Spleen (tissue), 7 donors: ENCODE data around the gene ABHD12.

ENCODE experiments used
- POLR2A ChIP-seq, 3 donors: fragments of 450-650 bp; IDR thresholded peaks; one replicate each; pipeline ENCODE4 v1.5.1; 2017; ENCODE audit warnings: antibody characterized with exemption in 3 of 3, mild to moderate bottlenecking in 1 of 3
- POLR2AphosphoS5 ChIP-seq, 3 donors: sonication (generic); formaldehyde crosslinking; IDR thresholded peaks; one replicate each; pipeline ENCODE4 v1.5.1; 2017; ENCODE audit warnings: antibody characterized with exemption in 3 of 3
- TF ChIP-seq, protein P1 (sequence below), 11 experiments: fragments of 200-600 bp in 7 of 11; fragments of 450-650 bp in 4 of 11; sonication (generic) in 4 of 11; IDR thresholded peaks in 8 of 11; conservative IDR thresholded peaks in 3 of 11; 1 replicate in 7 of 11; 2 replicates in 4 of 11; pipeline versions ENCODE4 v1.4.0 to v1.8.0; 2016 to 2021; ENCODE audit warnings: antibody characterized with exemption in 11 of 11, inconsistent platforms in 4 of 11, mild to moderate bottlenecking in 1 of 11
- donor health status: DM: no; HTN: no; CAD: no; lungs with moderate emphysema.
- donor health status: DM: no; HTN: no; CAD: no.
- donor health status: DM: no; HTN: no; CAD: no.

DNA sequence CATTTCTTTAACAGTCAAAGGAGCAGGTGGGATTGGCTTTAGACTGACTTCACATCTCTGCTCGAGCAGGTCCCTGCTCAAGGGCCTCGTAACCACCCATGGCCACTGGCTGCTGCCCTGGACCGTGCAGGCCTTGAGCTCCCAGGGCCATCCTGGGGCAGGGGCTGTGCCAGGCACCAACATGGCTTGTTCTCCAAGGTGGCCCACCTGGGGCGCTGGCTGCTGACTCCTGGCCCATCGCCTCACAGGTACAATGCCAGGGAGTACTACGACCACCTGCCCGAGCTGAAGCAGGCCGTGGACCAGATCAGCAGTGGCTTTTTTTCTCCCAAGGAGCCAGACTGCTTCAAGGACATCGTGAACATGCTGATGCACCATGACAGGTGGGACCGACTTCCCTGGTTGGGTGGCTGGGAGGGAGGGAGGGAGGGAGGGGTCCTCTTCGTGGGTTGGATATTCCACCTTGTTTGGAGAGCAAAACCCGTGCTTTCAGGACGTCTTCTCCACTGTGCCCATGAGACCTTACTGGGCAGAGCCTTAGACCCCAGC, 96.7 kb downstream of the ABHD12 start:
- TF ChIP-seq, protein P1, sequence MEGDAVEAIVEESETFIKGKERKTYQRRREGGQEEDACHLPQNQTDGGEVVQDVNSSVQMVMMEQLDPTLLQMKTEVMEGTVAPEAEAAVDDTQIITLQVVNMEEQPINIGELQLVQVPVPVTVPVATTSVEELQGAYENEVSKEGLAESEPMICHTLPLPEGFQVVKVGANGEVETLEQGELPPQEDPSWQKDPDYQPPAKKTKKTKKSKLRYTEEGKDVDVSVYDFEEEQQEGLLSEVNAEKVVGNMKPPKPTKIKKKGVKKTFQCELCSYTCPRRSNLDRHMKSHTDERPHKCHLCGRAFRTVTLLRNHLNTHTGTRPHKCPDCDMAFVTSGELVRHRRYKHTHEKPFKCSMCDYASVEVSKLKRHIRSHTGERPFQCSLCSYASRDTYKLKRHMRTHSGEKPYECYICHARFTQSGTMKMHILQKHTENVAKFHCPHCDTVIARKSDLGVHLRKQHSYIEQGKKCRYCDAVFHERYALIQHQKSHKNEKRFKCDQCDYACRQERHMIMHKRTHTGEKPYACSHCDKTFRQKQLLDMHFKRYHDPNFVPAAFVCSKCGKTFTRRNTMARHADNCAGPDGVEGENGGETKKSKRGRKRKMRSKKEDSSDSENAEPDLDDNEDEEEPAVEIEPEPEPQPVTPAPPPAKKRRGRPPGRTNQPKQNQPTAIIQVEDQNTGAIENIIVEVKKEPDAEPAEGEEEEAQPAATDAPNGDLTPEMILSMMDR (IDR thresholded peaks at IDR 0.05 in 8 of 11, conservative IDR thresholded peaks at IDR 0.05 in 3 of 11): no peak
- no peak for TF ChIP-seq POLR2A (IDR thresholded peaks at IDR 0.05)
- TF ChIP-seq POLR2AphosphoS5 (IDR thresholded peaks at IDR 0.05): no peak
